G401 (cell line): ENCODE results near the gene PTGER1. TPM values are rescaled to one million over a fixed set of nuclear protein-coding genes. Genes with fewer than 3 reads are reported as not detected.
A peak's percentile ranks its signal among the peaks of the same experiment; 100 is the strongest.

Source experiments
- DNase-seq: peaks from one replicate; pipeline ENCODE4 v3.0.0-alpha.2; 2015; ENCODE audit warnings: low spot score
- in situ Hi-C: cut with HindIII; loops from 2 replicates; pipeline ENCODE4 v1.10.0; 2016; ENCODE audit warnings: low sequenced_read_pairs, mixed read lengths
- total RNA-seq: library from RNA; depleted of rRNA; stranded (reverse); fragments of >200 nt; shearing (Covaris generic); gene quantifications from 2 replicates; pipeline ENCODE4 v1.2.3, GENCODE V29; 2014

PTGER1 gene
- total RNA-seq, 1 experiment from 2014 or later, result 1.5 TPM

DNA sequence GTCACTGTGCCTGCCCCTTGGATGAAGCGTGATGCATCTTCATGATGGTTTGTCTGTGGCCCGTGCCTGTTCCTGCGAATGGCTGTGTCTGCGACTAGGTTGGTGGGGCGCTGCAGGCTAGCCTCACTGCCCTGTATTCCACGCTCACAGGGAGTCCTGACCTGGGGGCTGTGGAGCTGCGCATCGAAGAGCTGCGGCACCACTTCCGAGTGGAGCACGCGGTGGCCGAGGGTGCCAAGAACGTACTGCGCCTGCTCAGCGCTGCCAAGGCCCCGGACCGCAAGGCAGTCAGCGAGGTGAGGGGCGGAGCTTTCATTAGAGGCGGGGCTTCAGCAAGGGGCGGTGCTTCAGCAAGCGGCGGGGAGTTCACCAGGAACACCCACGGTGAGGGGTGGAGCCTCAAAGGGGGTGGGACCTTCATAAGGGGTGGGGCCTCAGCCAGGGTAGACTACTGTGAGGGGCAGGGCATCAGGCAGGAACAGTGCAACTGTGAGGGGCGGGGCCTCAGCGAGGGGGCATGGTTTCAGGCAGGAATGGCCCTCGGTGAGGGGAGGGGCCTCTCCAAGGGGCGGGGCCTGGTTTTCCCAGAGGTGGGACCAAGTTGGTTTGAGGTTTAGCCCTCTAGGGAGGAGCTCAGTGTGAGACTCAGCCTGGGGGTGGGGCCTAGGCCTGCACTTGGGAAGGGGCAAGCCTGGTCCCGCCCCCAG is 24.8 kb downstream of the PTGER1 start:
- in situ Hi-C loops, result no loop called here
- DNase-seq, result peak; percentile 39

GRCh38 chr19:14449321-14449720 is 25.8 kb downstream of the PTGER1 start:
- DNase-seq, result no peak
- in situ Hi-C loops, result no loop called here

DNA sequence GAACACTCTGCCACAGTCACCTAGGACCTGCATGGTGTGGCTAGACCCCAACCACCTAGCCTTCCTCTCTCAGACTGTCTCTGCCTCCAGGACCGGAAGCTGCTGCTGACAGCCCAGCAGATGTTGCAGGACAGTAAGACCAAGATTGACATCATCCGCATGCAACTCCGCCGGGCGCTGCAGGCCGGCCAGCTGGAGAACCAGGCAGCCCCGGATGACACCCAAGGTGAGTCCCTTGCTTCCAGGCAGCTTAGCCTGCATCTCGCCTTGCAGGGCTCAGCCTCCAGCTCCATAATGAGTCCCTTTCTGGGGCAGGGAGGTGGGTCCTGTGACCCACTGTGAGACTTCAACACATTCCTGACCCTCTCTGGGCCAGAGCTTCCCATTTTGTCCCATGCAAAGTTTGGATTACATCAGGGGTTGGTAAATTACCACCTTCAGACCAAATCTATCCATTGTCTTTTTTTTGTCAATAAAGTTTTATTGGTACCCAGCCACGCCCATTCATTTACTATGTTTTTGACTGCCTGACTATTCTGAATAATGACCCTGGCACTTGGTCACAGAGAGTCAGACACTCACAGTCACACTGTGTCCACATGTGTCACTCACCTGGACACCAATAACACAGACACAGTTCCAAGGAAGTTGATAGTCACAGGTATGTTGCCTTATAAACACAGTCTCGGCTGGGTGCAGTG is 28.7 kb downstream of the PTGER1 start:
- no peak for DNase-seq
- in situ Hi-C loops, result no loop called here

GRCh38 chr19:14443632-14444216 is 31.4 kb downstream of the PTGER1 start:
- in situ Hi-C loops, result no loop called here
- DNase-seq, result no peak

DNA sequence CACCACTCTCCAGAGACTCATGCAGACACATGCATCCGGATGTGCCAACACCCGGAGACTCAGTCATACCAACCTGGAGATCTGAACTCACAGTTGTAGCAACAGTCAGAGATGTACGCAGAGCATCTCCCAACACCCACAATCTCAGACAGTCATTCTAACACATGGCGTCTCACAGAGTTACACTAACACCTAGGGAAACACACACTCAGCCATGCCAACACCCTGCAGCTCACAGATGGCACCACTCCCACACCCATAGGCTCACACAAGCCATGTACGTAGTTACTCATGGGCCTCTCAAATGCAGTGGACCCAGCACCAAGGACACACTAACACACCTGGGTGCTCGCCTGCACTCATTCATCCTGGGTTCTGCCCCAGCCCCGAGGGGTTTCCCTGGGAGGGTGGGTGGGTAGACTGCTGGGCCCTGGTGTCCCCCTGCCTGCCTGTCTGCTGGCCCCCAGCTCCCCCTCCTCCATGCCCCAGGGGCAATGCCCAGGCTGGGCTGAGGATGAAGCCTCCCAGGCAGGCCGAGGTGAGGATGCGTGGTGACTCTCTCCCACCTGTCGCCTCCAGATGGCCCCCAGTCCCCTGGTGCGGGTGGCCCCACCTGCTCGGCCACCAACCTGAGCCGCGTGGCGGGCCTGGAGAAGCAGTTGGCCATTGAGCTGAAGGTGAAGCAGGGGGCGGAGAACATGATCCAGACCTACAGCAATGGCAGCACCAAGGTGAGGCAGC is 32.1 kb downstream of the PTGER1 start:
- peak; percentile 15 for DNase-seq
- in situ Hi-C loops, result no loop called here

- in situ Hi-C loops, result no loop called here
- DNase-seq, result no peak
Observed at GRCh38 chr19:14441041-14441938, 33.9 kb downstream of the PTGER1 start.

GRCh38 chr19:14440049-14440448 is 35.1 kb downstream of the PTGER1 start:
- in situ Hi-C loops, result no loop called here
- no peak for DNase-seq

DNA sequence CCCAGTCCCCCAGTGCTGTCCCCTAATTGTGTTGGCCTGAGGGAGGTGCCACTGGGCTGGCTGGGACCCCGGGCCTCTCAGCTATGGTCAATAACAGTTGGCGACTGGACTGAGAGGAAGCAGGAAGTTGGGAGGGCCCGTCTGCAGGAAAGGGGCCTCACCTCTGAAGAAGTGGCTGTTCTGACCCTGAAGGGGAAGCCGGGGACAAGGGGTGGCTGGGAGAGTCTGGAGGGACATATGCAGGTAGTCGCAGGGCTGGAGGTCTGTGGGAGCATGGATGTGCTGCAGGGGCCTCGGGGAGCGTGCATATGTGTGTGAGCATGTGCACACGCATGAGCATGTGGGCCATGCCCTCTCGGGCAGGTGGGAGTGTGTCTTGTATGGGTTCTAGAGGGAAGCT is 36.1 kb downstream of the PTGER1 start:
- in situ Hi-C loops, result no loop called here
- DNase-seq, result no peak

DNA sequence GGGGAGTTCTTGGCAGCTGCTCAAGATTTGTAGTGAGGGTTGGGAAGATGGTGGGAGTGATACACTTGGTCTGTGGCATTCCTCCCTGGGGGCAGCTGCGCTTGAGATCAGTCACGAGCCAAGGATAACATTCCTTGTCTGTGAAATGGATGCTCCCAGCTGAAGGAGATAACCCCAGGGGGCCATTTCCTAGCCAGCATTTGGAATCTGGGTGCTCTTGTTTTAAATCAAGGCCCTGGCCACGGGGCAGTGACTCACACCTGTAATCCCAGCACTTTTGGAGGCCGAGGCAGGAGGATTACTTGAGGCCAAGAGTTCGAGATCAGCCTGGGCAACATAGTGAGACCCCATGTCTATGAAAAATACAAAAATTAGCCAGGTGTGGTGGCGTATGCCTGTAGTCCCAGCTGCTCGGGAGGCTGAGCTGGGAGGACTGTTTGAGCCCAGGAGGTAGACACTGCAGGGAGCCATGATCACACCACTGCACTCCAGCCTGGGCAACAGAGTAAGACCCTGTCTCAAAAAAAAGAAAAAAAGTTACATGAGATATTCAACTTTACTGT is 37.5 kb downstream of the PTGER1 start:
- DNase-seq, result no peak
- in situ Hi-C loops, result no loop called here

- DNase-seq, result peak; percentile 11
- in situ Hi-C loops, result no loop called here
Observed at GRCh38 chr19:14435320-14436050, 39.7 kb downstream of the PTGER1 start.

- peak; percentile 11 for DNase-seq
- in situ Hi-C loops, result no loop called here
Observed at GRCh38 chr19:14434543-14435319, 40.4 kb downstream of the PTGER1 start.

DNA sequence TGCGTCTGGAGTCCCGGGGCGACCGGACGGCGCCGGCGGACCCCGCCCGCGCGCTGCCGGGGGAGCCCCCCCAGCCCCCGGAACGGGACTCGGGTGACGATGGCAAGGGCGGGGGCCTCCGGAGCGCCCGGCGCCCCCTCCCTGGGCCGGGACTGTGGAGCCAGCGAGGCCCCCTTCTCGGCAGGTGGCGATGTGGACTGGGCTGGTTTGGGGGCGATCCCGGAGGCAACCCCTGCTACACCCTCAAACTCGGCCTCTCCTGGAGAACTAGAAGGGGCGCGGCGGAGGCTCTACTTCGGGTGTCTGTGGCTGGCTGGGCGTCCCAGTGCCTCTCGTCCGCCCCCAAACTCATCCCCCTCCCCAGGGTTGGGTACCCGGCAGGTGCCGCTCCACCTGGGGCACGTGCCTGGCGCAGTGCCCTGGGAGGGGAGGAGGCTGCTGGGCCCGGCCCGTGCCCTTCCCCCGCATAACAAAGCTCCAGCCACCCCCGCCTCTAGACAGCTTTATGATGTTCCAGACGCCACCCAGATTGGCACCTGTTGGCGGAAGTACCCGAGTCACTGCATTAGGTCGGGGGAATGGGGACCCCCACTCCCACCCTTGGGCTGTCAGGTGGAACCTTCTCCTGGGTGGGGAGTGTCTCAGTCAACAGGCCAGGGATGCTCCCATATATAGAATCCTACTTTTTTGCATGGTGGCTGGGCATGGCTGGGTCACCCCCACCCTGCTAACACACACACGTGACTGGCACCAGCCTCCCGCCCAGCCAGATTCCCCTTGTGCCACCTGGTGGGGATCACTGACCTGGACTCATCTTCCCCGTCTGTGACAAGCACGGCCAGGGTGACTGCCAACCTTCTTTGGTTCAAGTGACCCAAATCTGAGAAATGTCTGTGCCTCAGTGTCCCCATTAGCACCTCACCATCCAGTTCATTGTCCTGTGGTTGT is 41.3 kb downstream of the PTGER1 start:
- in situ Hi-C loops, result no loop called here
- peak; percentile 47 for DNase-seq

GRCh38 chr19:14432791-14433553 is 42.2 kb downstream of the PTGER1 start, which contains the start of gene PKN1:
Gene PKN1, plus strand, starts transcription at chr19:14433306. Its CDS starts 216 bp downstream, at chr19:14433522.
- in situ Hi-C loops, result no loop called here
- DNase-seq, result peak; percentile 49

- in situ Hi-C loops, result no loop called here
- DNase-seq, result no peak
Observed at GRCh38 chr19:14430712-14431111, 44.4 kb downstream of the PTGER1 start.

GRCh38 chr19:14428882-14429416 is 46.2 kb downstream of the PTGER1 start:
- no peak for DNase-seq
- in situ Hi-C loops, result no loop called here
